HCT116 (cell line): ENCODE results near the gene CRYBA4. TPM values are rescaled to one million over a fixed set of nuclear protein-coding genes. Genes with fewer than 3 reads are reported as not detected.

Experiments used
- ATAC-seq: fragments of 200-7000 bp; cut with Tn5 transposase; 2 replicates; pipeline ENCODE4 v1.9.1; 2020; ENCODE audit warnings: mild to moderate bottlenecking, moderate library complexity
- BruUV-seq: library from RNA; stranded (reverse); fragments of 400-500 nt; replicated peaks from 2 replicates; lab custom pipeline; 2021; lab: Mats Ljungman, UMichigan
- CTCF ChIA-PET: fragments of 300-600 bp; sonication (Branson Sonifier 250); formaldehyde crosslinking; loops from one replicate; lab custom pipeline; 2021; ENCODE audit warnings: antibody characterized with exemption; lab: Charles Lee
- POLR2A ChIA-PET: fragments of 300-600, 350-600 bp; sonication (Branson Sonifier 250); formaldehyde crosslinking; loops from one replicate; lab custom pipeline; 2021; ENCODE audit warnings: antibody characterized with exemption; lab: Charles Lee
- RAD21 ChIA-PET, 2 experiments: fragments of 300-600 bp; sonication (Branson Sonifier 250); formaldehyde crosslinking; loops; one replicate each; lab custom pipeline; 2023; ENCODE audit warnings: low total read pairs in 2 of 2; ENCODE audit not compliant: uncharacterized antibody in 2 of 2, unreplicated experiment in 2 of 2, low non-redundant PET in 1 of 2; lab: Charles Lee
- DNase-seq: peaks from one replicate; pipeline ENCODE4 v3.0.0-alpha.2; 2010; ENCODE audit warnings: low read depth, low spot score
- H2AFZ ChIP-seq: fragments of 200-600 bp; shearing (Covaris generic), sonication (generic); 2 replicates; pipeline ENCODE4 v1.6.1; 2017; ENCODE audit warnings: low read depth, mixed run types, mixed read lengths, antibody characterized with exemption, low read length; ENCODE audit not compliant: poor library complexity, severe bottlenecking
- H3K27ac ChIP-seq: 2 replicates; pipeline ENCODE4 v1.5.1; 2012; ENCODE audit warnings: low read depth, low read length
- H3K27me3 ChIP-seq: fragments of 200-600 bp; sonication (generic); 2 replicates; pipeline ENCODE4 v1.6.1; 2016; ENCODE audit warnings: mixed run types, low read length, mixed read lengths; ENCODE audit not compliant: insufficient read depth
- H3K36me3 ChIP-seq, 2 experiments: fragments of 200-500 bp in 1 of 2; fragments of 200-600 bp in 1 of 2; sonication (Bioruptor generic) in 1 of 2; sonication (generic) in 1 of 2; 2 replicates each; pipeline versions ENCODE4 v1.5.1 to v1.6.1; 2014 to 2016; ENCODE audit warnings: low read length in 2 of 2, inconsistent platforms in 1 of 2, mixed read lengths in 1 of 2, mixed run types in 1 of 2; ENCODE audit not compliant: insufficient read depth in 2 of 2, control insufficient read depth in 1 of 2
- H3K4me1 ChIP-seq, 2 experiments: fragments of 200-600 bp in 1 of 2; sonication (generic) in 1 of 2; 2 replicates each; pipeline versions ENCODE4 v1.5.1 to v1.6.1; 2012 to 2017; ENCODE audit warnings: low read length in 2 of 2, inconsistent platforms in 1 of 2, mild to moderate bottlenecking in 1 of 2, mixed read lengths in 1 of 2, mixed run types in 1 of 2, moderate library complexity in 1 of 2; ENCODE audit not compliant: insufficient read depth in 2 of 2, control insufficient read depth in 1 of 2
- H3K4me2 ChIP-seq: fragments of 200-600 bp; sonication (generic); 2 replicates; pipeline ENCODE4 v1.6.1; 2017; ENCODE audit warnings: mixed run types, low read length, mixed read lengths
- H3K4me3 ChIP-seq, 2 experiments: fragments of 200-600 bp in 1 of 2; sonication (generic) in 1 of 2; replicated peaks in 1 of 2; 2 replicates each; pipeline ENCODE4 v1.5.1; 2011 to 2016; ENCODE audit warnings: low read length in 2 of 2, control low read depth in 1 of 2, low read depth in 1 of 2, mild to moderate bottlenecking in 1 of 2, mixed read lengths in 1 of 2, mixed run types in 1 of 2
- H3K79me2 ChIP-seq: fragments of 200-600 bp; sonication (generic); 2 replicates; pipeline ENCODE4 v1.6.1; 2017; ENCODE audit warnings: mild to moderate bottlenecking, mixed run types, low read length, moderate library complexity, mixed read lengths; ENCODE audit not compliant: insufficient read depth
- H3K9ac ChIP-seq: fragments of 200-600 bp; sonication (generic); 2 replicates; pipeline ENCODE4 v1.6.1; 2016; ENCODE audit warnings: low read length, mixed read lengths
- H3K9me2 ChIP-seq: fragments of 200-600 bp; sonication (generic), shearing (Covaris generic); 2 replicates; pipeline ENCODE4 v1.6.1; 2017; ENCODE audit warnings: mixed run types, mild to moderate bottlenecking, moderate library complexity; ENCODE audit not compliant: insufficient read depth
- H3K9me3 ChIP-seq, 2 experiments: fragments of 200-500 bp in 1 of 2; fragments of 200-600 bp in 1 of 2; sonication (Bioruptor generic) in 1 of 2; sonication (generic) in 1 of 2; 2 replicates each; pipeline ENCODE4 v1.6.1; 2014 to 2017; ENCODE audit warnings: low read length in 2 of 2, mixed read lengths in 2 of 2, inconsistent platforms in 1 of 2, low read depth in 1 of 2, mild to moderate bottlenecking in 1 of 2, mixed run types in 1 of 2, moderate library complexity in 1 of 2; ENCODE audit not compliant: control insufficient read depth in 1 of 2, insufficient read depth in 1 of 2
- H4K20me1 ChIP-seq: fragments of 200-600 bp; sonication (generic), shearing (Covaris generic); 2 replicates; pipeline ENCODE4 v1.6.1; 2017; ENCODE audit warnings: mixed run types, mild to moderate bottlenecking, moderate library complexity; ENCODE audit not compliant: insufficient read depth
- ATF3 ChIP-seq: IDR thresholded peaks from 2 replicates; pipeline ENCODE4 v1.6.1; 2012
- CBX3 ChIP-seq: IDR thresholded peaks from 2 replicates; pipeline ENCODE4 v1.6.1; 2012; ENCODE audit warnings: low read depth
- CEBPB ChIP-seq: IDR thresholded peaks from 2 replicates; pipeline ENCODE4 v1.6.1; 2012; ENCODE audit warnings: low read depth
- CTCF ChIP-seq, 3 experiments: fragments of 200-600 bp in 1 of 3; sonication (generic) in 1 of 3; IDR thresholded peaks in 2 of 3; conservative IDR thresholded peaks in 1 of 3; 2 replicates each; pipeline ENCODE4 v1.5.1; 2012 to 2017; ENCODE audit warnings: low read depth in 2 of 3, low read length in 2 of 3, antibody characterized with exemption in 1 of 3, borderline replicate concordance in 1 of 3, control low read depth in 1 of 3, mild to moderate bottlenecking in 1 of 3, mixed read lengths in 1 of 3, mixed run types in 1 of 3, moderate library complexity in 1 of 3; ENCODE audit not compliant: insufficient read depth in 1 of 3
- ELF1 ChIP-seq: IDR thresholded peaks from 2 replicates; pipeline ENCODE4 v1.6.1; 2012; ENCODE audit warnings: low read depth, borderline replicate concordance
- FOSL1 ChIP-seq: IDR thresholded peaks from 2 replicates; pipeline ENCODE4 v1.6.1; 2012; ENCODE audit warnings: low read depth
- MAX ChIP-seq: IDR thresholded peaks from 2 replicates; pipeline ENCODE4 v1.6.1; 2012
- POLR2A ChIP-seq: IDR thresholded peaks from 2 replicates; pipeline ENCODE4 v1.7.0; 2011; ENCODE audit warnings: borderline replicate concordance; ENCODE audit not compliant: insufficient read depth, insufficient read length; ENCODE audit errors: extremely low read depth
- POLR2AphosphoS5 ChIP-seq: IDR thresholded peaks from 2 replicates; pipeline ENCODE4 v1.6.1; 2011; ENCODE audit warnings: mild to moderate bottlenecking, low read depth, low read length, moderate library complexity
- SIN3A ChIP-seq: IDR thresholded peaks from 2 replicates; pipeline ENCODE4 v1.6.1; 2012; ENCODE audit warnings: low read depth
- SP1 ChIP-seq: IDR thresholded peaks from 2 replicates; pipeline ENCODE4 v1.6.1; 2012; ENCODE audit warnings: low read depth
- SRF ChIP-seq: IDR thresholded peaks from 2 replicates; pipeline ENCODE4 v1.6.1; 2012; ENCODE audit warnings: low read depth
- TCF7L2 ChIP-seq: IDR thresholded peaks from 2 replicates; pipeline ENCODE4 v1.7.0; 2011; ENCODE audit warnings: borderline replicate concordance, inconsistent platforms; ENCODE audit not compliant: insufficient read depth, insufficient read length; ENCODE audit errors: extremely low read depth
- YY1 ChIP-seq: IDR thresholded peaks from 2 replicates; pipeline ENCODE4 v1.6.1; 2011; ENCODE audit warnings: low read length, low read depth, moderate library complexity, mild to moderate bottlenecking; ENCODE audit not compliant: insufficient replicate concordance; ENCODE audit errors: extremely low read depth
- ZFX ChIP-seq: fragments of 450-650 bp; IDR thresholded peaks from 2 replicates; pipeline ENCODE4 v1.6.1; 2017
- intact Hi-C: fragments of 100-400 bp; cut with micrococcal nuclease; formaldehyde crosslinking; loops from 2 replicates; pipeline ENCODE4 v1.10.0; 2022
- total RNA-seq: library from RNA; stranded (reverse); gene quantifications from one replicate; pipeline ENCODE4 v1.2.1, GENCODE V29; 2021; ENCODE audit not compliant: unreplicated experiment
- TF ChIP-seq, protein P1 (sequence below): IDR thresholded peaks from 2 replicates; pipeline ENCODE4 v1.6.1; 2012; ENCODE audit warnings: low read depth

CRYBA4 gene
- total RNA-seq, 1 experiment from 2014 or later: not detected

DNA sequence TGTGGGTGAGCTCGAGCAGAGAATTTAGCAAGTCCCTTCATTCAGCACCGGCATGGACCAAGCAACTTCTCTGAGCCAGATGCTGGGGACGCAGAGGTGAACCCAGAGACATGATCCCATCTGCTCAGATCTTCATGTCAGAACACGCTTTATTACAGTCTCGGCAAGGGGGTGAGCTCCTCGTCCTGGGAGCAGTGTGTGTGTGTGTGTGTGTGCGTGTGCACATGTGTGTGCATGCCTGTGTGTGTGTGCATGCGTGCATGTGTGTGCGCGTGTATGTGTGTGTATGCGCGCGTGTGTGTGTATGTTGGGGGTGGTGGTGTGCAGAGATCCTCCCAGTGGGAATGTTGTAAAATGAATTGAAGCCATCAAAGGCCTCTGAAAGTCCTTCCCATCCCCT, 45.4 kb downstream of the CRYBA4 start:
- no peak overlapping the region for H2AFZ ChIP-seq
- BruUV-seq: no TSS peak
- no peaks in the 10 kb centered on the region for H3K79me2 ChIP-seq
- POLR2A ChIA-PET: no interaction called here
- H3K4me1 ChIP-seq: peaks cover 5 to 17% of the 10 kb centered on the region in 2 experiments
- H3K27me3 ChIP-seq: no peaks in the 10 kb centered on the region
- DNase-seq: no peak
- CTCF ChIA-PET: interaction anchor here (0.6 kb wide), 1 partner anchor 11 kb away, joined by 3 read pairs; no protein-coding TSS in a partner anchor
- H3K36me3 ChIP-seq: no peaks in the 10 kb centered on the region
- no peaks in the 10 kb centered on the region for H3K9me3 ChIP-seq
- ATAC-seq: no peak
- H3K9ac ChIP-seq: no peak overlapping the region
- RAD21 ChIA-PET: no interaction called here
- no peaks in the 10 kb centered on the region for H3K9me2 ChIP-seq
- H4K20me1 ChIP-seq: no peaks in the 10 kb centered on the region
- TF ChIP-seq TCF7L2 (no peak), ELF1 (no peak), ATF3 (no peak), POLR2AphosphoS5 (no peak), CTCF (IDR thresholded peaks at IDR 0.05 in 2 of 3, conservative IDR thresholded peaks at IDR 0.05 in 1 of 3; ENCODE audit: borderline replicate concordance in 1 of 3, insufficient read depth in 1 of 3, low read depth in 2 of 3, low read length in 2 of 3) (no peak), SP1 (no peak), SIN3A (no peak), ZFX (no peak), SRF (no peak), CEBPB (no peak), CBX3 (no peak), MAX (no peak), YY1 (no peak), FOSL1 (no peak), POLR2A (no peak)
- TF ChIP-seq, protein P1, sequence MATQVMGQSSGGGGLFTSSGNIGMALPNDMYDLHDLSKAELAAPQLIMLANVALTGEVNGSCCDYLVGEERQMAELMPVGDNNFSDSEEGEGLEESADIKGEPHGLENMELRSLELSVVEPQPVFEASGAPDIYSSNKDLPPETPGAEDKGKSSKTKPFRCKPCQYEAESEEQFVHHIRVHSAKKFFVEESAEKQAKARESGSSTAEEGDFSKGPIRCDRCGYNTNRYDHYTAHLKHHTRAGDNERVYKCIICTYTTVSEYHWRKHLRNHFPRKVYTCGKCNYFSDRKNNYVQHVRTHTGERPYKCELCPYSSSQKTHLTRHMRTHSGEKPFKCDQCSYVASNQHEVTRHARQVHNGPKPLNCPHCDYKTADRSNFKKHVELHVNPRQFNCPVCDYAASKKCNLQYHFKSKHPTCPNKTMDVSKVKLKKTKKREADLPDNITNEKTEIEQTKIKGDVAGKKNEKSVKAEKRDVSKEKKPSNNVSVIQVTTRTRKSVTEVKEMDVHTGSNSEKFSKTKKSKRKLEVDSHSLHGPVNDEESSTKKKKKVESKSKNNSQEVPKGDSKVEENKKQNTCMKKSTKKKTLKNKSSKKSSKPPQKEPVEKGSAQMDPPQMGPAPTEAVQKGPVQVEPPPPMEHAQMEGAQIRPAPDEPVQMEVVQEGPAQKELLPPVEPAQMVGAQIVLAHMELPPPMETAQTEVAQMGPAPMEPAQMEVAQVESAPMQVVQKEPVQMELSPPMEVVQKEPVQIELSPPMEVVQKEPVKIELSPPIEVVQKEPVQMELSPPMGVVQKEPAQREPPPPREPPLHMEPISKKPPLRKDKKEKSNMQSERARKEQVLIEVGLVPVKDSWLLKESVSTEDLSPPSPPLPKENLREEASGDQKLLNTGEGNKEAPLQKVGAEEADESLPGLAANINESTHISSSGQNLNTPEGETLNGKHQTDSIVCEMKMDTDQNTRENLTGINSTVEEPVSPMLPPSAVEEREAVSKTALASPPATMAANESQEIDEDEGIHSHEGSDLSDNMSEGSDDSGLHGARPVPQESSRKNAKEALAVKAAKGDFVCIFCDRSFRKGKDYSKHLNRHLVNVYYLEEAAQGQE: no peak
- H3K27ac ChIP-seq: no peak overlapping the region
- H3K4me3 ChIP-seq: no peak overlapping the region
- intact Hi-C loops: loop anchor here (5.0 kb wide), 1 partner anchor 165 kb away; no protein-coding TSS in a partner anchor
- no peak overlapping the region for H3K4me2 ChIP-seq
